GM12892 (cell line): ENCODE results near the gene AEBP1.

Experiments used
- POLR2A ChIP-seq: IDR thresholded peaks from 2 replicates; pipeline ENCODE4 v1.6.1; 2011; ENCODE audit warnings: low read depth, low read length, control low read depth
- POLR2AphosphoS5 ChIP-seq: IDR thresholded peaks from 2 replicates; pipeline ENCODE4 v1.6.1; 2011; ENCODE audit warnings: low read depth, low read length, control low read depth
- TAF1 ChIP-seq: IDR thresholded peaks from 2 replicates; pipeline ENCODE4 v1.6.1; 2011; ENCODE audit warnings: low read depth, mild to moderate bottlenecking, control low read depth, low read length, borderline replicate concordance

DNA sequence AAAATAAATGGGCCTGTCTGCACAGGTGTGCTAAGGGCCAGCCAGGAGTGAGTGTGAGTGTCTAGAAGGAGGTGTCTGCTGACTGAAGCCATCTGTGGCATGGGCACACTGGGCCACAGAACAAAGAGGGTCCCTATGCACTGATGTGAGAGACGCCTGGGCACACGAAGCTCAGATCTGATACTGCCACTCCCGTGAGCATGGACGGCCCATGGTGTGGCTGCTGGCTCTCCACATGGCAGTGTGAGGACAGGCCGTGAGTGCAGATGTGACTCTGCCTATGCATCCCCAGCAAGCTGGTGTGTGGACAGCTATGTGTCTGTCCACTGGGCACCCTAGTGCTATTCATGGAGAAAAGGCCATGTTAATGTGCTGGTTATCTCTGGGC lies 49.8 kb downstream of the AEBP1 start:
- TF ChIP-seq TAF1 (no peak), POLR2A (no peak), POLR2AphosphoS5 (no peak)
